Endothelial cell of umbilical vein (primary cell): Measurements from ENCODE around the gene TOP3B. TPM values are rescaled to one million over a fixed set of nuclear protein-coding genes. Genes with fewer than 3 reads are reported as not detected.

Experiments used
- BruUV-seq: library from RNA; stranded (reverse); fragments of 400-500 nt; replicated peaks from 2 replicates; lab custom pipeline; 2021; lab: Mats Ljungman, UMichigan
- CTCF ChIA-PET: fragments of 300-600, 350-600 bp; sonication (Branson Sonifier 250); formaldehyde crosslinking; loops from one replicate; lab custom pipeline; 2021; ENCODE audit warnings: antibody characterized with exemption, inconsistent platforms; lab: Charles Lee
- POLR2A ChIA-PET: fragments of 300-600, 350-600 bp; sonication (Branson Sonifier 250); formaldehyde crosslinking; loops from one replicate; lab custom pipeline; 2021; ENCODE audit warnings: antibody characterized with exemption, inconsistent platforms; lab: Charles Lee
- DNase-seq: peaks from one replicate; pipeline ENCODE4 v3.0.0-alpha.2; 2011; ENCODE audit warnings: low read depth, low spot score
- FAIRE-seq: peaks from 2 replicates; lab custom pipeline; 2011; peaks lifted over from hg19 to GRCh38; lab: Jason Lieb, UNC
- H2AFZ ChIP-seq: 2 replicates; pipeline ENCODE4 v1.6.0; 2012; ENCODE audit warnings: low read depth, low read length, control low read depth, inconsistent platforms
- H3K27ac ChIP-seq: 2 replicates; pipeline ENCODE4 v1.5.1; 2011; ENCODE audit warnings: low read depth, mild to moderate bottlenecking, control low read depth, low read length, moderate library complexity; ENCODE audit not compliant: insufficient read depth
- H3K27me3 ChIP-seq, 2 experiments: 2 replicates each; pipeline versions ENCODE4 v1.6.0 to v1.6.1; 2011; ENCODE audit warnings: low read length in 2 of 2, mixed read lengths in 1 of 2; ENCODE audit not compliant: control insufficient read depth in 2 of 2, insufficient read depth in 2 of 2
- H3K36me3 ChIP-seq, 2 experiments: 2 replicates in 1 of 2; 3 replicates in 1 of 2; pipeline ENCODE4 v1.5.1; 2011; ENCODE audit warnings: low read length in 2 of 2, mild to moderate bottlenecking in 1 of 2, moderate library complexity in 1 of 2; ENCODE audit not compliant: control insufficient read depth in 2 of 2, insufficient read depth in 2 of 2; ENCODE audit errors: extremely low read depth in 1 of 2
- H3K4me1 ChIP-seq: 3 replicates; pipeline ENCODE4 v1.5.1; 2011; ENCODE audit warnings: mild to moderate bottlenecking, low read length; ENCODE audit not compliant: control insufficient read depth, insufficient read depth; ENCODE audit errors: extremely low read depth
- H3K4me2 ChIP-seq: 2 replicates; pipeline ENCODE4 v1.6.1; 2011; ENCODE audit warnings: low read length, control low read depth, mixed read lengths; ENCODE audit not compliant: insufficient read depth
- H3K4me3 ChIP-seq, 3 experiments: fragments of 200-600 bp in 1 of 3; sonication (generic), shearing (Covaris generic) in 1 of 3; replicated peaks in 1 of 3; 2 replicates each; pipeline ENCODE4 v1.5.1; 2011 to 2016; ENCODE audit warnings: control low read depth in 3 of 3, low read length in 3 of 3, mild to moderate bottlenecking in 2 of 3, inconsistent platforms in 1 of 3, low read depth in 1 of 3, moderate library complexity in 1 of 3; ENCODE audit not compliant: insufficient read depth in 1 of 3
- H3K79me2 ChIP-seq: 2 replicates; pipeline ENCODE4 v1.6.0; 2012; ENCODE audit warnings: low read length, inconsistent platforms; ENCODE audit not compliant: control insufficient read depth, insufficient read depth
- H3K9ac ChIP-seq: replicated peaks from 2 replicates; pipeline ENCODE3; 2011; ENCODE audit warnings: low read length, control low read depth; ENCODE audit not compliant: insufficient read depth; ENCODE audit errors: extremely low read depth
- H3K9me1 ChIP-seq: replicated peaks from 3 replicates; pipeline ENCODE4 v1.6.0; 2011; ENCODE audit warnings: mild to moderate bottlenecking, low read length; ENCODE audit not compliant: control insufficient read depth, insufficient read depth; ENCODE audit errors: extremely low read depth
- H3K9me3 ChIP-seq: replicated peaks from 2 replicates; pipeline ENCODE4 v1.5.1; 2012; ENCODE audit warnings: low read length, inconsistent platforms; ENCODE audit not compliant: control insufficient read depth, insufficient read depth
- H4K20me1 ChIP-seq: replicated peaks from 2 replicates; pipeline ENCODE3; 2011; ENCODE audit warnings: mild to moderate bottlenecking, low read length; ENCODE audit not compliant: control insufficient read depth, insufficient read depth; ENCODE audit errors: extremely low read depth
- EZH2 ChIP-seq: IDR thresholded peaks from 2 replicates; pipeline ENCODE4 v1.6.1; 2012; ENCODE audit warnings: borderline replicate concordance, low read depth, mild to moderate bottlenecking, moderate library complexity, low read length, inconsistent platforms; ENCODE audit not compliant: severe bottlenecking
- FOS ChIP-seq: IDR thresholded peaks from 2 replicates; pipeline ENCODE4 v1.6.1; 2011; ENCODE audit warnings: mild to moderate bottlenecking, low read length, moderate library complexity, borderline replicate concordance; ENCODE audit not compliant: insufficient read depth
- GATA2 ChIP-seq: IDR thresholded peaks from 2 replicates; pipeline ENCODE4 v1.7.0; 2011; ENCODE audit warnings: low read depth, mild to moderate bottlenecking, moderate library complexity, mixed read lengths, low read length; ENCODE audit not compliant: insufficient read length, insufficient read depth
- JUN ChIP-seq: IDR thresholded peaks from 2 replicates; pipeline ENCODE4 v1.6.1; 2011; ENCODE audit warnings: borderline replicate concordance, low read depth; ENCODE audit not compliant: insufficient read length, insufficient read depth
- MYC ChIP-seq: IDR thresholded peaks from one replicate; pipeline ENCODE4 v1.6.1; 2011; ENCODE audit warnings: mild to moderate bottlenecking, low read depth, low read length
- POLR2A ChIP-seq: IDR thresholded peaks from 2 replicates; pipeline ENCODE4 v1.6.1; 2012; ENCODE audit warnings: low read depth, mild to moderate bottlenecking, control low read depth, low read length
- POLR2AphosphoS5 ChIP-seq: IDR thresholded peaks from 2 replicates; pipeline ENCODE4 v1.6.1; 2012; ENCODE audit warnings: low read depth, mild to moderate bottlenecking, control low read depth, low read length, moderate library complexity; ENCODE audit not compliant: insufficient read depth
- dilution Hi-C: fragments of 300-500 bp; cut with MboI; formaldehyde crosslinking; loops from one replicate; pipeline ENCODE4 v1.15.0; 2019; ENCODE audit warnings: low sequenced_read_pairs; ENCODE audit not compliant: extremely low pct_ligation_motif_present
- intact Hi-C: fragments of 100-400 bp; cut with micrococcal nuclease; formaldehyde crosslinking; loops from one replicate; pipeline ENCODE4 v1.10.0; 2022
- polyA plus RNA-seq, 4 experiments: library from polyadenylated mRNA; depleted of rRNA in 3 of 4; stranded (reverse) in 3 of 4; unstranded in 1 of 4; fragments of >200 nt; gene quantifications; 2 replicates each; pipeline versions ENCODE4 v1.2.1 to v1.2.3, GENCODE V29; 2011 to 2012; ENCODE audit warnings: missing spikeins in 1 of 4
- total RNA-seq: library from RNA; stranded (reverse); gene quantifications from 2 replicates; pipeline ENCODE4 v1.2.3, GENCODE V29; 2021
- TF ChIP-seq, protein P1 (sequence below), 2 donors: IDR thresholded peaks; 1 replicate in 1 of 2; 2 replicates in 1 of 2; pipeline ENCODE4 v1.5.1; 2011; ENCODE audit warnings: low read length in 2 of 2, mild to moderate bottlenecking in 2 of 2, moderate library complexity in 2 of 2, control low read depth in 1 of 2, inconsistent platforms in 1 of 2, low read depth in 1 of 2; ENCODE audit not compliant: insufficient read depth in 1 of 2; ENCODE audit errors: extremely low read depth in 1 of 2
- TF ChIP-seq, protein P2 (sequence below): IDR thresholded peaks from 2 replicates; pipeline ENCODE4 v1.6.1; 2011; ENCODE audit not compliant: insufficient read depth, insufficient read length

TOP3B gene
- total and polyA plus RNA-seq, 2 donors (not counting 3 experiments of a cell fraction or from before 2014, with no cell fraction given), result 25.2 to 56.5 TPM

DNA sequence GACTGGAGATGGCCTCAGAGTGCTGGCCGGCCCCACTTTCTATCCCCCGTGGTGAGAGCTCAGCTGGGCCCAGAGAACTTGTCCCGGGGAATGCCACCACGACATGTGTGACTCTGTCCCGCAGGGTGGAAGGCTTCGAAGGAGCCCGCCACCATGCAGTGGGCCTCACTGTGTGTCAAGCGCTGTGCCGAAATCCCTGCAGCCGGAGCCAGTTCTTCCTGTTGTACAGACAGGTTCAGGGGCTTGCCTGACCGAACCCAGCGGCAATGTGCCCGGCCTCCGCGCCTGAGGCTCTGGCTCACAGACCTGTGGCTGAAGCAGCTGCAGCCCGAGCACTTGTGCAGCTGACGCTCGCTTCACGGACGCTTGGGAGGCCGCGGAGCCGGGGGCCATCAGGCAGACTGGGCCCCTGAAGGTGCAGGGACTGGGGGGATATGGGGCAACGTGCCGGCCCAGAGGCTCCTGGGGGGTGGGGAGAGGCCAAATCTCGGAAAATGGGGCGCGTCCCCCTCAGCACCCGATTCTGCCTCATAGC lies 30.6 kb downstream of the TOP3B start:
- Histone ChIP-seq H2AFZ (no peak overlapping the region), H3K27ac (peak overlapping the region; percentile 51), H3K27me3 (no peaks in the 10 kb centered on the region), H3K4me2 (peak overlapping the region; percentile 91), H3K79me2 (peaks cover 52% of the 10 kb centered on the region), H3K9me3 (no peaks in the 10 kb centered on the region), H3K9ac (peak overlapping the region; percentile 62), H3K4me3 (peak overlapping the region; percentile 70 to 93 (median 89)), H3K36me3 (no peaks in the 10 kb centered on the region), H3K4me1 (peaks cover 49% of the 10 kb centered on the region), H4K20me1 (no peaks in the 10 kb centered on the region), H3K9me1 (no peaks in the 10 kb centered on the region)
- dilution Hi-C loops, result no loop called here
- FAIRE-seq (no peak), DNase-seq (peak; percentile 51)
- CTCF ChIA-PET, result interaction anchor here (0.6 to 8.4 kb wide), 18 partner anchors 8 to 310 kb away, joined by 3 to 292 read pairs (median 5); partner anchors contain the start of gene SDF2L1
- POLR2A ChIA-PET, result interaction anchor here (1.0 kb wide), 1 partner anchor 8 kb away, joined by 3 read pairs; no protein-coding TSS in a partner anchor
- intact Hi-C loops, result loop anchor here (1.0 to 2.0 kb wide), 3 partner anchors 10 to 239 kb away; no protein-coding TSS in a partner anchor
- no TSS peak for BruUV-seq
- no peak for TF ChIP-seq GATA2
- TF ChIP-seq, protein P1, sequence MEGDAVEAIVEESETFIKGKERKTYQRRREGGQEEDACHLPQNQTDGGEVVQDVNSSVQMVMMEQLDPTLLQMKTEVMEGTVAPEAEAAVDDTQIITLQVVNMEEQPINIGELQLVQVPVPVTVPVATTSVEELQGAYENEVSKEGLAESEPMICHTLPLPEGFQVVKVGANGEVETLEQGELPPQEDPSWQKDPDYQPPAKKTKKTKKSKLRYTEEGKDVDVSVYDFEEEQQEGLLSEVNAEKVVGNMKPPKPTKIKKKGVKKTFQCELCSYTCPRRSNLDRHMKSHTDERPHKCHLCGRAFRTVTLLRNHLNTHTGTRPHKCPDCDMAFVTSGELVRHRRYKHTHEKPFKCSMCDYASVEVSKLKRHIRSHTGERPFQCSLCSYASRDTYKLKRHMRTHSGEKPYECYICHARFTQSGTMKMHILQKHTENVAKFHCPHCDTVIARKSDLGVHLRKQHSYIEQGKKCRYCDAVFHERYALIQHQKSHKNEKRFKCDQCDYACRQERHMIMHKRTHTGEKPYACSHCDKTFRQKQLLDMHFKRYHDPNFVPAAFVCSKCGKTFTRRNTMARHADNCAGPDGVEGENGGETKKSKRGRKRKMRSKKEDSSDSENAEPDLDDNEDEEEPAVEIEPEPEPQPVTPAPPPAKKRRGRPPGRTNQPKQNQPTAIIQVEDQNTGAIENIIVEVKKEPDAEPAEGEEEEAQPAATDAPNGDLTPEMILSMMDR (IDR thresholded peaks at IDR 0.05; ENCODE audit: extremely low read depth in 1 of 2, insufficient read depth in 1 of 2, low read depth in 1 of 2, low read length in 2 of 2), result no peak
- TF ChIP-seq EZH2, result no peak
- TF ChIP-seq MYC, result no peak
- no peak for TF ChIP-seq POLR2AphosphoS5
- no peak for TF ChIP-seq POLR2A
- TF ChIP-seq FOS, result no peak
- no peak for TF ChIP-seq JUN
- TF ChIP-seq, protein P2, sequence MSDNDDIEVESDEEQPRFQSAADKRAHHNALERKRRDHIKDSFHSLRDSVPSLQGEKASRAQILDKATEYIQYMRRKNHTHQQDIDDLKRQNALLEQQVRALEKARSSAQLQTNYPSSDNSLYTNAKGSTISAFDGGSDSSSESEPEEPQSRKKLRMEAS, result no peak
